GM23338 (cell line): ENCODE results near the gene AIF1L.

Source experiments
- CREB1 ChIP-seq: fragments of 250-450 bp; sonication (Bioruptor Pico); IDR thresholded peaks from 2 replicates; pipeline ENCODE4 v1.5.0; 2020; ENCODE audit warnings: low read depth, mild to moderate bottlenecking, moderate library complexity
- CTCF ChIP-seq, 2 experiments: fragments of 200-600 bp in 1 of 2; sonication (generic) in 1 of 2; conservative IDR thresholded peaks; 2 replicates each; pipeline versions ENCODE4 v1.5.1 to v1.6.1; 2016 to 2017; ENCODE audit warnings: antibody characterized with exemption in 2 of 2, low read depth in 2 of 2, mild to moderate bottlenecking in 2 of 2, moderate library complexity in 1 of 2
- ETS1 ChIP-seq: IDR thresholded peaks from 2 replicates; pipeline ENCODE4 v1.6.1; 2016; ENCODE audit warnings: antibody characterized with exemption
- EZH2 ChIP-seq: fragments of 200-600 bp; sonication (generic); IDR thresholded peaks from one replicate; pipeline ENCODE4 v1.8.0; 2017; ENCODE audit warnings: antibody characterized with exemption, mild to moderate bottlenecking, low read depth; ENCODE audit not compliant: unreplicated experiment
- NANOG ChIP-seq: IDR thresholded peaks from 2 replicates; pipeline ENCODE4 v1.6.1; 2016; ENCODE audit warnings: antibody characterized with exemption, borderline replicate concordance
- POLR2AphosphoS5 ChIP-seq: IDR thresholded peaks from 2 replicates; pipeline ENCODE4 v1.6.1; 2016; ENCODE audit warnings: antibody characterized with exemption, low read depth
- STAT1 ChIP-seq: IDR thresholded peaks from one replicate; pipeline ENCODE4 v1.6.1; 2016; ENCODE audit warnings: antibody characterized with exemption; ENCODE audit not compliant: unreplicated experiment
- ZNF114 ChIP-seq: fragments of 250-450 bp; sonication (Bioruptor Pico); IDR thresholded peaks from 2 replicates; pipeline ENCODE4 v1.5.0; 2020; ENCODE audit warnings: mild to moderate bottlenecking, moderate library complexity
- ZNF331 ChIP-seq: fragments of 250-450 bp; sonication (Bioruptor Pico); IDR thresholded peaks from 2 replicates; pipeline ENCODE4 v1.5.0; 2020; ENCODE audit warnings: low read depth, mild to moderate bottlenecking, moderate library complexity
- ZNF462 ChIP-seq: fragments of 250-450 bp; sonication (Bioruptor Pico); IDR thresholded peaks from 2 replicates; pipeline ENCODE4 v1.5.0; 2020; ENCODE audit warnings: mild to moderate bottlenecking, moderate library complexity

- TF ChIP-seq POLR2AphosphoS5 (no peak), CTCF (conservative IDR thresholded peaks at IDR 0.05; ENCODE audit: low read depth in 2 of 2) (no peak), STAT1 (no peak), EZH2 (no peak), ETS1 (no peak), ZNF462 (CRISPR knock-in tag) (no peak), ZNF331 (no peak), CREB1 (CRISPR knock-in tag) (no peak), ZNF114 (CRISPR knock-in tag) (no peak), NANOG (no peak)
Measured at GRCh38 chr9:131065599-131065998, 30.7 kb upstream of the AIF1L start.
